ENCODE results near the gene TCP10L.

TCP10L gene

GRCh38 chr21:32587120-32587519 lies 1.8 kb upstream of the TCP10L start:
- H3K27me3 ChIP-seq (replicated peaks; ENCODE audit: insufficient read depth, low read length), result no peaks in the 10 kb centered on the region
- H3K36me3 ChIP-seq (replicated peaks; ENCODE audit: insufficient read depth, low read length), result no peaks in the 10 kb centered on the region
- H3K4me1 ChIP-seq (ENCODE audit: low read length), result no peaks in the 10 kb centered on the region
- H3K4me2 ChIP-seq (ENCODE audit: low read depth, low read length), result no peak overlapping the region
- no peak overlapping the region for H3K9ac ChIP-seq (ENCODE audit: low read length)
- H3K9me2 ChIP-seq (replicated peaks; ENCODE audit: insufficient read depth, low read length), result no peaks in the 10 kb centered on the region
- no peaks in the 10 kb centered on the region for H3K79me2 ChIP-seq (ENCODE audit: low read length)
- no peak for TF ChIP-seq CTCF (IDR thresholded peaks at IDR 0.05; ENCODE audit: low read length)
- TF ChIP-seq EZH2 (optimal IDR thresholded peaks at IDR 0.05; ENCODE audit: low read depth, low read length), result no peak
- TF ChIP-seq EZH2phosphoT487 (IDR thresholded peaks at IDR 0.05; ENCODE audit: low read length), result no peak
- H2AFZ ChIP-seq (ENCODE audit: low read length), result no peak overlapping the region
- H3K27ac ChIP-seq (ENCODE audit: low read length), result no peak overlapping the region
- no peak for DNase-seq
- H4K20me1 ChIP-seq (ENCODE audit: insufficient read depth, low read length), result 0 out of 2 replicates have a peak, but pooled peaks cover 3% of the 10 kb centered on the region
- H3F3A ChIP-seq (ENCODE audit: insufficient read depth, low read length), result no peaks in the 10 kb centered on the region
- no peak overlapping the region for H3K4me3 ChIP-seq (ENCODE audit: low read length)
- H3K9me3 ChIP-seq (replicated peaks; ENCODE audit: insufficient read depth, low read length), result no peaks in the 10 kb centered on the region

DNA sequence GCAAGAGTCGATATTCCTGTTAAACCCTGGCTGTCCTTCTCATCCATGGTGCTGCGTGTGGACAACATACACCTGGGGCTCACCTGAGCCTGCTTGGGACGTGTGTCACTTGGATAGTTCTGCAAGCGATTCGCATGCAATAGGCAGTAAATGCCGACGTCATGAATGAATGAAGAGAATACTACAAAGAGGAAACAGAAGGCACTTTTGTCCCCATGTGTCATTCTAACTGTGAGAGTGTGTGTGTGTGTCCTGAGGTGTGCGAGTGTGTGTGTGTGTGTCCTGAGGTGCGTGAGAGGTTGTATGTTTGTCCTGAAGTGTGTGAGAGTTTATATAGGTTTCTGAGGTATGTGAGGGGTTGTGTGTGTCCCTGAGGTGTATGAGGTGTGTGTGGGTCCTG lies 647 bp upstream of the TCP10L start:
- Histone ChIP-seq H3K4me3 (ENCODE audit: low read length) (no peak overlapping the region), H4K20me1 (ENCODE audit: insufficient read depth, low read length) (0 out of 2 replicates have a peak, but pooled peaks cover 3% of the 10 kb centered on the region), H3K36me3 (replicated peaks; ENCODE audit: insufficient read depth, low read length) (no peaks in the 10 kb centered on the region), H3K9me3 (replicated peaks; ENCODE audit: insufficient read depth, low read length) (no peaks in the 10 kb centered on the region), H3K9ac (ENCODE audit: low read length) (no peak overlapping the region), H3K4me2 (ENCODE audit: low read depth, low read length) (no peak overlapping the region), H3K4me1 (ENCODE audit: low read length) (no peaks in the 10 kb centered on the region), H2AFZ (ENCODE audit: low read length) (no peak overlapping the region), H3F3A (ENCODE audit: insufficient read depth, low read length) (no peaks in the 10 kb centered on the region), H3K27me3 (replicated peaks; ENCODE audit: insufficient read depth, low read length) (no peaks in the 10 kb centered on the region), H3K9me2 (replicated peaks; ENCODE audit: insufficient read depth, low read length) (no peaks in the 10 kb centered on the region), H3K79me2 (ENCODE audit: low read length) (no peaks in the 10 kb centered on the region), H3K27ac (ENCODE audit: low read length) (no peak overlapping the region)
- no peak for DNase-seq
- TF ChIP-seq EZH2phosphoT487 (IDR thresholded peaks at IDR 0.05; ENCODE audit: low read length) (no peak), EZH2 (optimal IDR thresholded peaks at IDR 0.05; ENCODE audit: low read depth, low read length) (no peak), CTCF (IDR thresholded peaks at IDR 0.05; ENCODE audit: low read length) (no peak)

DNA sequence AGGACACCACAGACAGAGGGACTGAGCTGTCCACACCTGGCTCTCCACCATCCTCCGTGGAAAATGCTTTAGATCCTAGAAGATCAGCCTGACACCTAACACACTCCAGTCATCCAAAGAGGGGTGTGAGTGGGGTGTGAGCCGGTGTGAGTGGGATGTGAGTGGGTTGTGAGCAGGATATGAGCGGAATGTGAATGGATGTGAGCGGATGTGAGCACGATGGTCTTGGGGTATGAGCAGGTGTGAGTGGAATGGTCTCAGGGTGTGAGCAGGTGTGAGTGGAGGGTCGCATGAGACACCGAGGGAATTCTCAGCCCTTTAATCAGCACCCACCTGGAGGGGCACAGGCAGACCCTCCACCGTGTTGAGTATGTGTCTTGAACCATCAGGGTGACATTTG lies 851 bp downstream of the TCP10L start:
- H3K4me2 ChIP-seq (ENCODE audit: low read depth, low read length), result peak overlapping the region; percentile 1; the same call in 1 of the 2 replicates
- TF ChIP-seq EZH2phosphoT487 (IDR thresholded peaks at IDR 0.05; ENCODE audit: low read length) (no peak), CTCF (IDR thresholded peaks at IDR 0.05; ENCODE audit: low read length) (no peak), EZH2 (optimal IDR thresholded peaks at IDR 0.05; ENCODE audit: low read depth, low read length) (no peak)
- no peak for DNase-seq

More for the DNA sequence above, 851 bp downstream of the TCP10L start:
- Histone ChIP-seq H3K36me3 (replicated peaks; ENCODE audit: insufficient read depth, low read length) (no peaks in the 10 kb centered on the region), H4K20me1 (ENCODE audit: insufficient read depth, low read length) (no peaks in the 10 kb centered on the region), H3K79me2 (ENCODE audit: low read length) (no peaks in the 10 kb centered on the region), H3K27ac (ENCODE audit: low read length) (no peak overlapping the region), H3K4me1 (ENCODE audit: low read length) (no peaks in the 10 kb centered on the region), H3K4me3 (ENCODE audit: low read length) (no peak overlapping the region), H3K9ac (ENCODE audit: low read length) (no peak overlapping the region), H2AFZ (ENCODE audit: low read length) (no peak overlapping the region), H3K9me2 (replicated peaks; ENCODE audit: insufficient read depth, low read length) (no peaks in the 10 kb centered on the region), H3F3A (ENCODE audit: insufficient read depth, low read length) (no peaks in the 10 kb centered on the region), H3K9me3 (replicated peaks; ENCODE audit: insufficient read depth, low read length) (no peaks in the 10 kb centered on the region), H3K27me3 (replicated peaks; ENCODE audit: insufficient read depth, low read length) (no peaks in the 10 kb centered on the region)

Data from MM.1S (cell line).